Ovary (tissue), 10 donors: Measurements from ENCODE around the gene PPP1R2C. TPM values are rescaled to one million over a fixed set of nuclear protein-coding genes. Genes with fewer than 3 reads are reported as not detected.

Experiments
- DNase-seq, 5 donors: peaks; one replicate each; pipeline ENCODE4 v3.0.0-alpha.2; 2019 to 2020
- H3K27ac ChIP-seq, 2 donors: fragments of 200-600 bp; one replicate each; pipeline versions ENCODE4 v1.5.1 to v1.8.0; 2019 to 2022
- H3K27me3 ChIP-seq: fragments of 200-600 bp; one replicate; pipeline ENCODE4 v1.8.0; 2022
- H3K36me3 ChIP-seq: fragments of 200-600 bp; sonication (generic); one replicate; pipeline ENCODE4 v1.5.1; 2019
- H3K4me1 ChIP-seq: one replicate; pipeline ENCODE4 v1.8.1; 2013; ENCODE audit warnings: mild to moderate bottlenecking, moderate library complexity; ENCODE audit not compliant: insufficient read depth
- H3K4me3 ChIP-seq: fragments of 200-600 bp; sonication (generic); one replicate; pipeline ENCODE4 v1.5.1; 2017
- H3K9me3 ChIP-seq, 2 donors: fragments of 200-600 bp in 1 of 2; sonication (generic) in 1 of 2; one replicate each; pipeline versions ENCODE4 v1.5.1 to v1.8.1; 2013 to 2019; ENCODE audit warnings: mild to moderate bottlenecking in 1 of 2, moderate library complexity in 1 of 2
- EP300 ChIP-seq: sonication (generic); formaldehyde crosslinking; IDR thresholded peaks from one replicate; pipeline ENCODE4 v1.6.1; 2017; ENCODE audit warnings: antibody characterized with exemption
- POLR2A ChIP-seq: fragments of 450-650 bp; IDR thresholded peaks from one replicate; pipeline ENCODE4 v1.6.1; 2017; ENCODE audit warnings: antibody characterized with exemption, mild to moderate bottlenecking, moderate library complexity
- WGBS, 3 donors: extraction: QIAGEN DNeasy Blood & Tissue Kit in 1 of 3; methylation state at CpG; one replicate each; pipeline versions ENCODE4 v1.1.5 to v1.1.7; 2013 to 2017; 5-methylcytosine and 5-hydroxymethylcytosine counted together
- intact Hi-C, 4 donors: fragments of 100-400 bp; cut with DNase I; formaldehyde crosslinking; loops; one replicate each; pipeline versions ENCODE4 v1.11.0 to v1.15.1; 2022 to 2023
- long read RNA-seq, 3 donors: library from polyadenylated mRNA in 2 of 3; unstranded in 2 of 3; transcript quantifications; one replicate each; pipeline ENCODE4 v2.0.0 and lab custom pipeline, GENCODE V29; 2021 to 2026
- polyA plus RNA-seq, 2 donors: library from polyadenylated mRNA; stranded (reverse); fragments of 200-250 nt in 1 of 2; fragments of 350-450 nt in 1 of 2; fragmentation: Illumina TruSeq in 1 of 2; extraction: RNeasy Lipid Tissue Mini Kit (QIAGEN cat#74804) in 1 of 2; gene quantifications; one replicate each; pipeline ENCODE4 v1.2.3, GENCODE V29; 2013 to 2014
- total RNA-seq, 7 donors: library from RNA; depleted of rRNA in 2 of 7; stranded (reverse); fragments of >200 nt in 2 of 7; fragmentation: NEBNext Ultra II Directional in 3 of 7; extraction: Animal tissue kit (Norgen Biotek cat#: 25700) in 3 of 7; gene quantifications; one replicate each; pipeline versions ENCODE4 v1.1.0 to v1.2.4, GENCODE V29; 2016 to 2023
- TF ChIP-seq, protein P1 (sequence below), 3 donors: fragments of 450-650 bp in 2 of 3; fragments of 200-600 bp in 1 of 3; IDR thresholded peaks; one replicate each; pipeline versions ENCODE4 v1.5.1 to v1.8.0; 2016 to 2022; ENCODE audit warnings: antibody characterized with exemption in 3 of 3, mild to moderate bottlenecking in 1 of 3
- donor health status: DM: no; HTN: no; CAD: no; lungs with moderate emphysema.
- donor health status: DM: no; HTN: no; CAD: no.
- donor health status: Bipolar disorder and iron deficiency.
- donor health status: DM: yes; HTN: yes; CAD: no.
- donor health status: DM: no; HTN: no; CAD: no.
- donor health status: DM: yes; HTN: yes; CAD: no.

The PPP1R2C gene
- total RNA-seq (not detected), polyA plus RNA-seq (not detected)
- long read RNA-seq, donor 1: 0 reads
- long read RNA-seq, donor 2, partial matches to known transcripts: 0 of 1 reads
- long read RNA-seq, donor 2, other reads (novel, unspliced or antisense): 0 of 1 reads
- long read RNA-seq, donor 3: 0 reads

- Histone ChIP-seq H3K4me3 (no peak within 1 kb of the TSS), H3K9me3 (no peaks in the 10 kb centered on the region), H3K27ac (no peak within 1 kb of the TSS), H3K4me1 (no peaks in the 10 kb centered on the region), H3K36me3 (no peaks in the 10 kb centered on the region), H3K27me3 (no peaks in the 10 kb centered on the region)
- intact Hi-C loops: no loop called here
- DNase-seq: no peak
- WGBS, 3 donors: 55 to 60% (median 59%) methylated on average over 33 of the region's 33 CpGs
- no peak for TF ChIP-seq EP300
- TF ChIP-seq, protein P1, sequence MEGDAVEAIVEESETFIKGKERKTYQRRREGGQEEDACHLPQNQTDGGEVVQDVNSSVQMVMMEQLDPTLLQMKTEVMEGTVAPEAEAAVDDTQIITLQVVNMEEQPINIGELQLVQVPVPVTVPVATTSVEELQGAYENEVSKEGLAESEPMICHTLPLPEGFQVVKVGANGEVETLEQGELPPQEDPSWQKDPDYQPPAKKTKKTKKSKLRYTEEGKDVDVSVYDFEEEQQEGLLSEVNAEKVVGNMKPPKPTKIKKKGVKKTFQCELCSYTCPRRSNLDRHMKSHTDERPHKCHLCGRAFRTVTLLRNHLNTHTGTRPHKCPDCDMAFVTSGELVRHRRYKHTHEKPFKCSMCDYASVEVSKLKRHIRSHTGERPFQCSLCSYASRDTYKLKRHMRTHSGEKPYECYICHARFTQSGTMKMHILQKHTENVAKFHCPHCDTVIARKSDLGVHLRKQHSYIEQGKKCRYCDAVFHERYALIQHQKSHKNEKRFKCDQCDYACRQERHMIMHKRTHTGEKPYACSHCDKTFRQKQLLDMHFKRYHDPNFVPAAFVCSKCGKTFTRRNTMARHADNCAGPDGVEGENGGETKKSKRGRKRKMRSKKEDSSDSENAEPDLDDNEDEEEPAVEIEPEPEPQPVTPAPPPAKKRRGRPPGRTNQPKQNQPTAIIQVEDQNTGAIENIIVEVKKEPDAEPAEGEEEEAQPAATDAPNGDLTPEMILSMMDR (IDR thresholded peaks at IDR 0.05): no peak
- no peak for TF ChIP-seq POLR2A
Measured at GRCh38 chrX:42778096-42778495, at the start of gene PPP1R2C. Gene PPP1R2C, minus strand, starts transcription at chrX:42778163. Its CDS starts 84 bp downstream, at chrX:42778079.

GRCh38 chrX:42825201-42825600 lies 47.2 kb upstream of the PPP1R2C start:
- H3K4me3 ChIP-seq: no peak overlapping the region
- H3K4me1 ChIP-seq: no peaks in the 10 kb centered on the region
- no peaks in the 10 kb centered on the region for H3K36me3 ChIP-seq
- DNase-seq: no peak
- no peaks in the 10 kb centered on the region for H3K9me3 ChIP-seq
- TF ChIP-seq, protein P1 (IDR thresholded peaks at IDR 0.05): no peak
- no peak for TF ChIP-seq EP300
- no peaks in the 10 kb centered on the region for H3K27me3 ChIP-seq
- no peak overlapping the region for H3K27ac ChIP-seq
- WGBS, 3 donors: 75 to 79% (median 78%) methylated on average over 3 of the region's 3 CpGs
- intact Hi-C loops: no loop called here

- Histone ChIP-seq H3K36me3 (no peaks in the 10 kb centered on the region), H3K9me3 (no peaks in the 10 kb centered on the region), H3K4me3 (no peak overlapping the region), H3K4me1 (no peaks in the 10 kb centered on the region), H3K27me3 (no peaks in the 10 kb centered on the region), H3K27ac (no peak overlapping the region)
- intact Hi-C loops: no loop called here
- 43 to 54% (median 46%) methylated on average over 5 of the region's 5 CpGs for WGBS, 3 donors
- TF ChIP-seq POLR2A (no peak), EP300 (no peak)
- TF ChIP-seq, protein P1 (IDR thresholded peaks at IDR 0.05): no peak
- DNase-seq: no peak
Measured at GRCh38 chrX:42824541-42824940, 46.6 kb upstream of the PPP1R2C start.

GRCh38 chrX:42823443-42823842 lies 45.5 kb upstream of the PPP1R2C start:
- TF ChIP-seq, protein P1 (IDR thresholded peaks at IDR 0.05): no peak
- TF ChIP-seq POLR2A (no peak), EP300 (no peak)
- DNase-seq: no peak
- no peak overlapping the region for H3K4me3 ChIP-seq
- H3K4me1 ChIP-seq: no peaks in the 10 kb centered on the region
- H3K27ac ChIP-seq: no peak overlapping the region
- H3K27me3 ChIP-seq: no peaks in the 10 kb centered on the region
- no peaks in the 10 kb centered on the region for H3K36me3 ChIP-seq
- WGBS, 3 donors: 58 to 74% (median 61%) methylated on average over 1 of the region's 1 CpG
- intact Hi-C loops: no loop called here
- H3K9me3 ChIP-seq: no peaks in the 10 kb centered on the region
